AG04449 (cell line): Measurements from ENCODE around the gene S100A14.

Experiments used
- CTCF ChIA-PET: fragments of 350-600 bp; formaldehyde crosslinking; extraction: SDS; loops from one replicate; lab custom pipeline; 2021; ENCODE audit warnings: antibody characterized with exemption; lab: Yijun Ruan, JAX
- POLR2A ChIA-PET: fragments of 400-600, 350-600 bp; formaldehyde crosslinking; extraction: SDS; loops from one replicate; lab custom pipeline; 2020; ENCODE audit warnings: antibody characterized with exemption, inconsistent platforms; lab: Yijun Ruan, JAX
- DNase-seq: peaks from one replicate; pipeline ENCODE4 v3.0.0-alpha.2; 2010; ENCODE audit warnings: low read depth, low spot score
- H3K4me3 ChIP-seq: 2 replicates; pipeline ENCODE4 v1.5.1; 2011; ENCODE audit warnings: low read depth, mild to moderate bottlenecking, control low read depth, low read length
- CTCF ChIP-seq: IDR thresholded peaks from one replicate; pipeline ENCODE4 v1.5.1; 2011; ENCODE audit warnings: mild to moderate bottlenecking, moderate library complexity, low read length, control low read depth, inconsistent platforms; ENCODE audit not compliant: insufficient read depth; ENCODE audit errors: missing control alignments

The S100A14 gene

GRCh38 chr1:153610811-153611301 is 5.3 kb downstream of the S100A14 start:
- peak overlapping the region; percentile 83 for H3K4me3 ChIP-seq
- CTCF ChIA-PET = interaction anchor here (3.4 to 12.8 kb wide), 5 partner anchors 10 to 102 kb away, joined by 19 to 178 read pairs (median 93); partner anchors contain the start of genes CHTOP, S100A1 and S100A13
- POLR2A ChIA-PET = interaction anchor here (0.7 to 9.4 kb wide), 3 partner anchors 13 to 38 kb away, joined by 3 to 127 read pairs (median 4); partner anchors contain the start of gene S100A13
- no peak for DNase-seq
- no peak for TF ChIP-seq CTCF

GRCh38 chr1:153610334-153610733 is 5.8 kb downstream of the S100A14 start:
- POLR2A ChIA-PET = interaction anchor here (0.7 to 9.4 kb wide), 4 partner anchors 13 to 37 kb away, joined by 3 to 127 read pairs (median 4); partner anchors contain the start of genes CHTOP and S100A13
- TF ChIP-seq CTCF = no peak
- DNase-seq = no peak
- peak overlapping the region; percentile 41 for H3K4me3 ChIP-seq
- CTCF ChIA-PET = interaction anchor here (3.4 to 12.8 kb wide), 3 partner anchors 10 to 101 kb away, joined by 19 to 148 read pairs (median 93); no protein-coding TSS in a partner anchor

- peak overlapping the region; percentile 58 for H3K4me3 ChIP-seq
- CTCF ChIA-PET = interaction anchor here (1.4 to 12.8 kb wide), 4 partner anchors 9 to 100 kb away, joined by 5 to 148 read pairs (median 53); no protein-coding TSS in a partner anchor
Observed at GRCh38 chr1:153609585-153609907, 6.6 kb downstream of the S100A14 start.

GRCh38 chr1:153608742-153609584 is 7.2 kb downstream of the S100A14 start:
- POLR2A ChIA-PET = interaction anchor here (0.6 to 2.8 kb wide), 4 partner anchors 10 to 26 kb away, joined by 3 to 20 read pairs (median 4); partner anchors contain the start of genes CHTOP and S100A13
- H3K4me3 ChIP-seq = peak overlapping the region; percentile 58
- CTCF ChIA-PET = interaction anchor here (1.3 to 11.1 kb wide), 6 partner anchors 9 to 114 kb away, joined by 3 to 93 read pairs (median 7); partner anchors contain the start of gene S100A13
- TF ChIP-seq CTCF = no peak
- no peak for DNase-seq

More at GRCh38 chr1:153609585-153609907, 6.6 kb downstream of the S100A14 start:
- DNase-seq = no peak
- POLR2A ChIA-PET = interaction anchor here (1.6 to 2.8 kb wide), 3 partner anchors 17 to 26 kb away, joined by 3 to 20 read pairs (median 4); partner anchors contain the start of genes CHTOP and S100A13
- no peak for TF ChIP-seq CTCF

GRCh38 chr1:153608089-153608682 is 7.9 kb downstream of the S100A14 start:
- ChIA-PET POLR2A (interaction anchor here (0.6 to 2.8 kb wide), 5 partner anchors 10 to 27 kb away, joined by 3 to 20 read pairs (median 4); partner anchors contain the start of gene S100A13), CTCF (interaction anchor here (0.9 to 2.8 kb wide), 6 partner anchors 10 to 113 kb away, joined by 3 to 13 read pairs (median 6); partner anchors contain the start of gene S100A13)
- peak overlapping the region; percentile 58 for H3K4me3 ChIP-seq
- no peak for TF ChIP-seq CTCF
- no peak for DNase-seq
